Measurements from ENCODE around the gene FLVCR1.

DNA sequence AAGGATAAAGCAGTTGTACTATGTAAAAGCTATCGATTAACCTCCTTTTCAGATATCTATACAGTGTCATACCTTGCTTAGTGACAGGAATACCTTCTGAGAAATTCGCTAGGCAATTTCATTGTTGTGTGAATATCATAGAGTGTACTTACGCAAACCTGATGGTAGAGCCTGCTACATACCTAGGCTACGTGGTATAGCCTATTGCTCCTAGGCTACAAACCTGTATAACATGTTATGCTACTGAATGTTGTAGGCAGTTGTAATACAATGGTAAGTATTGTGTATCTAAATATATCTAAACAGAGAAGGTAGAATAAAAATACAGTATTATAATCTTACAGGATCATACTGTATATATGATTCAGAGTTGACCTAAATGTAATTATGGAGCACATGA is 26.5 kb downstream of the FLVCR1 start:
- TF ChIP-seq POLR2A (IDR thresholded peaks at IDR 0.05; ENCODE audit: low read length) (no peak), GATA1 (IDR thresholded peaks at IDR 0.05; ENCODE audit: low read depth, low read length) (no peak)

Data from erythroblast (primary cell).